ENCODE results near the gene EREG. TPM values are rescaled to one million over a fixed set of nuclear protein-coding genes. Genes with fewer than 3 reads are reported as not detected.

The EREG gene
- total RNA-seq, 1 experiment from 2014 or later: not detected

- Histone ChIP-seq H3K18ac (ENCODE audit: insufficient read length, low read depth, low read length) (no peak overlapping the region), H4K8ac (replicated peaks; ENCODE audit: insufficient read length, low read depth, low read length) (no peak overlapping the region), H3K14ac (ENCODE audit: insufficient read depth, low read length) (no peak overlapping the region), H3T11ph (ENCODE audit: low read length) (no peak overlapping the region), H2BK12ac (ENCODE audit: insufficient read length, low read depth, low read length) (no peak overlapping the region), H2BK20ac (ENCODE audit: low read depth, low read length, poor library complexity, severe bottlenecking) (no peak overlapping the region), H3K9me3 (ENCODE audit: control insufficient read depth, low read depth, low read length) (no peaks in the 10 kb centered on the region), H3K79me2 (ENCODE audit: insufficient read depth, low read length) (no peaks in the 10 kb centered on the region), H3K27me3 (ENCODE audit: insufficient read depth, low read length) (no peaks in the 10 kb centered on the region), H2BK120ac (ENCODE audit: low read depth, low read length, poor library complexity, severe bottlenecking) (no peak overlapping the region), H2BK5ac (ENCODE audit: insufficient read length, low read length) (no peak overlapping the region), H3K9ac (ENCODE audit: extremely low read depth, insufficient read length, low read length) (no peak overlapping the region), H2AK5ac (ENCODE audit: insufficient read length, low read length) (no peak overlapping the region), H3K79me1 (ENCODE audit: insufficient read depth, low read depth, low read length, poor library complexity, severe bottlenecking) (no peaks in the 10 kb centered on the region), H4K20me1 (ENCODE audit: control insufficient read depth, insufficient read depth, insufficient read length) (no peaks in the 10 kb centered on the region), H3K27ac (ENCODE audit: insufficient read length, low read depth, low read length) (no peak overlapping the region), H2BK15ac (ENCODE audit: low read depth, low read length) (no peak overlapping the region), H3K4ac (ENCODE audit: low read depth, low read length) (no peak overlapping the region), H4K5ac (ENCODE audit: insufficient read length, low read depth, low read length) (no peak overlapping the region), H2AFZ (ENCODE audit: low read length) (no peak overlapping the region), H3K56ac (ENCODE audit: insufficient read length, low read depth, low read length) (no peak overlapping the region), H3K4me1 (ENCODE audit: insufficient read depth, low read length) (no peaks in the 10 kb centered on the region), H3K4me2 (ENCODE audit: insufficient read depth, insufficient read length, low read length) (no peak overlapping the region), H4K91ac (ENCODE audit: insufficient read length, low read depth, low read length) (no peak overlapping the region), H3K23me2 (ENCODE audit: insufficient read length, low read depth, low read length, poor library complexity, severe bottlenecking) (no peaks in the 10 kb centered on the region), H3K23ac (ENCODE audit: insufficient read length, low read depth, low read length) (no peak overlapping the region)
- no CpG with 5 or more reads among the region's 5 CpGs for WGBS (ENCODE audit: extremely low coverage, insufficient read length, low lambda C conversion rate)
- peaks cover 0 to 9% (median 0%) of the 10 kb centered on the region in 3 experiments; a peak in 2 of 7 replicates for H3K36me3 Mint-ChIP-seq (ENCODE audit: insufficient read depth in 1 of 3, low read depth in 3 of 3)
- TF ChIP-seq CTCF (conservative IDR thresholded peaks at IDR 0.05): no peak
- H3K27ac Mint-ChIP-seq: no peak overlapping the region
- H3K4me3 Mint-ChIP-seq: no peak overlapping the region
- H3K4me1 Mint-ChIP-seq: peaks cover 5% of the 10 kb centered on the region in 2 experiments; a peak in 3 of 4 replicates
- no peaks in the 10 kb centered on the region for H3K27me3 Mint-ChIP-seq (ENCODE audit: low read depth)
- peaks cover 4 to 10% of the 10 kb centered on the region in 2 experiments for H3K9me3 Mint-ChIP-seq
- DNase-seq: no peak
Measured at GRCh38 chr4:74335341-74336021, 29.5 kb upstream of the EREG start.
